HL-60 (cell line): ENCODE data around the gene RMND5A.

Source experiments
- POLR2AphosphoS5 ChIP-seq: IDR thresholded peaks from 2 replicates; pipeline ENCODE4 v1.6.1; 2012; ENCODE audit warnings: low read depth
- SPI1 ChIP-seq: IDR thresholded peaks from 2 replicates; pipeline ENCODE4 v1.6.1; 2012; ENCODE audit warnings: low read depth, mild to moderate bottlenecking, borderline replicate concordance
- TF ChIP-seq, protein P1 (sequence below): IDR thresholded peaks from one replicate; pipeline ENCODE4 v1.5.1; 2011; ENCODE audit warnings: low read length, control low read depth, inconsistent platforms; ENCODE audit not compliant: insufficient read depth

DNA sequence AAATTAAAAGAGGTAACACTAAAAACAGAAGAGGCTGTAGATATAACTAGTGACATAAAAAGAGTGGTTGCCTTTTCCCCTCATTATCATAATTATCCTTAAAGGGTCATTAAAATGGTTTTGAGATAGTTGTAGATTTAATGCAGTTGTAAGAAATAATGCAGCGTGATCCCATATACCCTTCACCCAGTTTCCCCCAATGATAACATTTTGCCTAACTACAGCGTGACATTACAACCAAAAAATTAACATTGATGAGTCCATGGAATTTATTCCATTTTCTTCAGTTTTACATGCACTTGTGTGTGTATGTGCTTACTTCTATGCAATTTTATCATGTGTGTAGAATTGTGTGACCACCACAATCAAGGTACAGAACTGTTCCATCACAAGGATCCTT, 13.2 kb upstream of the RMND5A start:
- TF ChIP-seq, protein P1, sequence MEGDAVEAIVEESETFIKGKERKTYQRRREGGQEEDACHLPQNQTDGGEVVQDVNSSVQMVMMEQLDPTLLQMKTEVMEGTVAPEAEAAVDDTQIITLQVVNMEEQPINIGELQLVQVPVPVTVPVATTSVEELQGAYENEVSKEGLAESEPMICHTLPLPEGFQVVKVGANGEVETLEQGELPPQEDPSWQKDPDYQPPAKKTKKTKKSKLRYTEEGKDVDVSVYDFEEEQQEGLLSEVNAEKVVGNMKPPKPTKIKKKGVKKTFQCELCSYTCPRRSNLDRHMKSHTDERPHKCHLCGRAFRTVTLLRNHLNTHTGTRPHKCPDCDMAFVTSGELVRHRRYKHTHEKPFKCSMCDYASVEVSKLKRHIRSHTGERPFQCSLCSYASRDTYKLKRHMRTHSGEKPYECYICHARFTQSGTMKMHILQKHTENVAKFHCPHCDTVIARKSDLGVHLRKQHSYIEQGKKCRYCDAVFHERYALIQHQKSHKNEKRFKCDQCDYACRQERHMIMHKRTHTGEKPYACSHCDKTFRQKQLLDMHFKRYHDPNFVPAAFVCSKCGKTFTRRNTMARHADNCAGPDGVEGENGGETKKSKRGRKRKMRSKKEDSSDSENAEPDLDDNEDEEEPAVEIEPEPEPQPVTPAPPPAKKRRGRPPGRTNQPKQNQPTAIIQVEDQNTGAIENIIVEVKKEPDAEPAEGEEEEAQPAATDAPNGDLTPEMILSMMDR, result no peak
- TF ChIP-seq POLR2AphosphoS5 (no peak), SPI1 (no peak)
